Endothelial cell of umbilical vein (primary cell): ENCODE measurements around the gene CEBPZOS. TPM values are rescaled to one million over a fixed set of nuclear protein-coding genes. Genes with fewer than 3 reads are reported as not detected.
A peak's percentile ranks its signal among the peaks of the same experiment; 100 is the strongest.
"Not testable (repeated sequence)": the region's sequence is repeated elsewhere in the genome, so short reads cannot be mapped to it uniquely, and the experiment has no call there.

ENCODE experiments used
- BruUV-seq: library from RNA; stranded (reverse); fragments of 400-500 nt; replicated peaks from 2 replicates; lab custom pipeline; 2021; lab: Mats Ljungman, UMichigan
- CTCF ChIA-PET: fragments of 300-600, 350-600 bp; sonication (Branson Sonifier 250); formaldehyde crosslinking; loops from one replicate; lab custom pipeline; 2021; ENCODE audit warnings: antibody characterized with exemption, inconsistent platforms; lab: Charles Lee
- POLR2A ChIA-PET: fragments of 300-600, 350-600 bp; sonication (Branson Sonifier 250); formaldehyde crosslinking; loops from one replicate; lab custom pipeline; 2021; ENCODE audit warnings: antibody characterized with exemption, inconsistent platforms; lab: Charles Lee
- DNase-seq: peaks from one replicate; pipeline ENCODE4 v3.0.0-alpha.2; 2011; ENCODE audit warnings: low read depth, low spot score
- FAIRE-seq: peaks from 2 replicates; lab custom pipeline; 2011; peaks lifted over from hg19 to GRCh38; lab: Jason Lieb, UNC
- H2AFZ ChIP-seq: 2 replicates; pipeline ENCODE4 v1.6.0; 2012; ENCODE audit warnings: low read depth, low read length, control low read depth, inconsistent platforms
- H3K27ac ChIP-seq: 2 replicates; pipeline ENCODE4 v1.5.1; 2011; ENCODE audit warnings: low read depth, mild to moderate bottlenecking, control low read depth, low read length, moderate library complexity; ENCODE audit not compliant: insufficient read depth
- H3K27me3 ChIP-seq, 2 experiments: 2 replicates each; pipeline versions ENCODE4 v1.6.0 to v1.6.1; 2011; ENCODE audit warnings: low read length in 2 of 2, mixed read lengths in 1 of 2; ENCODE audit not compliant: control insufficient read depth in 2 of 2, insufficient read depth in 2 of 2
- H3K36me3 ChIP-seq, 2 experiments: 2 replicates in 1 of 2; 3 replicates in 1 of 2; pipeline ENCODE4 v1.5.1; 2011; ENCODE audit warnings: low read length in 2 of 2, mild to moderate bottlenecking in 1 of 2, moderate library complexity in 1 of 2; ENCODE audit not compliant: control insufficient read depth in 2 of 2, insufficient read depth in 2 of 2; ENCODE audit errors: extremely low read depth in 1 of 2
- H3K4me1 ChIP-seq: 3 replicates; pipeline ENCODE4 v1.5.1; 2011; ENCODE audit warnings: mild to moderate bottlenecking, low read length; ENCODE audit not compliant: control insufficient read depth, insufficient read depth; ENCODE audit errors: extremely low read depth
- H3K4me2 ChIP-seq: 2 replicates; pipeline ENCODE4 v1.6.1; 2011; ENCODE audit warnings: low read length, control low read depth, mixed read lengths; ENCODE audit not compliant: insufficient read depth
- H3K4me3 ChIP-seq, 3 experiments: fragments of 200-600 bp in 1 of 3; sonication (generic), shearing (Covaris generic) in 1 of 3; replicated peaks in 1 of 3; 2 replicates each; pipeline ENCODE4 v1.5.1; 2011 to 2016; ENCODE audit warnings: control low read depth in 3 of 3, low read length in 3 of 3, mild to moderate bottlenecking in 2 of 3, inconsistent platforms in 1 of 3, low read depth in 1 of 3, moderate library complexity in 1 of 3; ENCODE audit not compliant: insufficient read depth in 1 of 3
- H3K79me2 ChIP-seq: 2 replicates; pipeline ENCODE4 v1.6.0; 2012; ENCODE audit warnings: low read length, inconsistent platforms; ENCODE audit not compliant: control insufficient read depth, insufficient read depth
- H3K9ac ChIP-seq: replicated peaks from 2 replicates; pipeline ENCODE3; 2011; ENCODE audit warnings: low read length, control low read depth; ENCODE audit not compliant: insufficient read depth; ENCODE audit errors: extremely low read depth
- H3K9me1 ChIP-seq: replicated peaks from 3 replicates; pipeline ENCODE4 v1.6.0; 2011; ENCODE audit warnings: mild to moderate bottlenecking, low read length; ENCODE audit not compliant: control insufficient read depth, insufficient read depth; ENCODE audit errors: extremely low read depth
- H3K9me3 ChIP-seq: replicated peaks from 2 replicates; pipeline ENCODE4 v1.5.1; 2012; ENCODE audit warnings: low read length, inconsistent platforms; ENCODE audit not compliant: control insufficient read depth, insufficient read depth
- H4K20me1 ChIP-seq: replicated peaks from 2 replicates; pipeline ENCODE3; 2011; ENCODE audit warnings: mild to moderate bottlenecking, low read length; ENCODE audit not compliant: control insufficient read depth, insufficient read depth; ENCODE audit errors: extremely low read depth
- CTCF ChIP-seq, 2 donors: IDR thresholded peaks; 1 replicate in 1 of 2; 2 replicates in 1 of 2; pipeline ENCODE4 v1.5.1; 2011; ENCODE audit warnings: low read length in 2 of 2, mild to moderate bottlenecking in 2 of 2, moderate library complexity in 2 of 2, control low read depth in 1 of 2, inconsistent platforms in 1 of 2, low read depth in 1 of 2; ENCODE audit not compliant: insufficient read depth in 1 of 2; ENCODE audit errors: extremely low read depth in 1 of 2
- EZH2 ChIP-seq: IDR thresholded peaks from 2 replicates; pipeline ENCODE4 v1.6.1; 2012; ENCODE audit warnings: borderline replicate concordance, low read depth, mild to moderate bottlenecking, moderate library complexity, low read length, inconsistent platforms; ENCODE audit not compliant: severe bottlenecking
- FOS ChIP-seq: IDR thresholded peaks from 2 replicates; pipeline ENCODE4 v1.6.1; 2011; ENCODE audit warnings: mild to moderate bottlenecking, low read length, moderate library complexity, borderline replicate concordance; ENCODE audit not compliant: insufficient read depth
- GATA2 ChIP-seq: IDR thresholded peaks from 2 replicates; pipeline ENCODE4 v1.7.0; 2011; ENCODE audit warnings: low read depth, mild to moderate bottlenecking, moderate library complexity, mixed read lengths, low read length; ENCODE audit not compliant: insufficient read length, insufficient read depth
- JUN ChIP-seq: IDR thresholded peaks from 2 replicates; pipeline ENCODE4 v1.6.1; 2011; ENCODE audit warnings: borderline replicate concordance, low read depth; ENCODE audit not compliant: insufficient read length, insufficient read depth
- MAX ChIP-seq: IDR thresholded peaks from 2 replicates; pipeline ENCODE4 v1.6.1; 2011; ENCODE audit not compliant: insufficient read depth, insufficient read length
- MYC ChIP-seq: IDR thresholded peaks from one replicate; pipeline ENCODE4 v1.6.1; 2011; ENCODE audit warnings: mild to moderate bottlenecking, low read depth, low read length
- POLR2A ChIP-seq: IDR thresholded peaks from 2 replicates; pipeline ENCODE4 v1.6.1; 2012; ENCODE audit warnings: low read depth, mild to moderate bottlenecking, control low read depth, low read length
- POLR2AphosphoS5 ChIP-seq: IDR thresholded peaks from 2 replicates; pipeline ENCODE4 v1.6.1; 2012; ENCODE audit warnings: low read depth, mild to moderate bottlenecking, control low read depth, low read length, moderate library complexity; ENCODE audit not compliant: insufficient read depth
- dilution Hi-C: fragments of 300-500 bp; cut with MboI; formaldehyde crosslinking; loops from one replicate; pipeline ENCODE4 v1.15.0; 2019; ENCODE audit warnings: low sequenced_read_pairs; ENCODE audit not compliant: extremely low pct_ligation_motif_present
- intact Hi-C: fragments of 100-400 bp; cut with micrococcal nuclease; formaldehyde crosslinking; loops from one replicate; pipeline ENCODE4 v1.10.0; 2022
- polyA plus RNA-seq, 4 experiments: library from polyadenylated mRNA; depleted of rRNA in 3 of 4; stranded (reverse) in 3 of 4; unstranded in 1 of 4; fragments of >200 nt; gene quantifications; 2 replicates each; pipeline versions ENCODE4 v1.2.1 to v1.2.3, GENCODE V29; 2011 to 2012; ENCODE audit warnings: missing spikeins in 1 of 4
- total RNA-seq: library from RNA; stranded (reverse); gene quantifications from 2 replicates; pipeline ENCODE4 v1.2.3, GENCODE V29; 2021

The CEBPZOS gene
- total and polyA plus RNA-seq, 2 donors (not counting 3 experiments of a cell fraction or from before 2014, with no cell fraction given): 29.1 to 36.3 TPM

- Histone ChIP-seq H3K9me3 (no peaks in the 10 kb centered on the region), H3K36me3 (no peaks in the 10 kb centered on the region), H4K20me1 (no peaks in the 10 kb centered on the region), H3K9me1 (no peaks in the 10 kb centered on the region), H3K4me2 (no peak overlapping the region), H3K9ac (no peak overlapping the region), H3K27me3 (no peaks in the 10 kb centered on the region), H3K4me1 (peaks cover 12% of the 10 kb centered on the region), H3K79me2 (peaks cover 8% of the 10 kb centered on the region), H3K27ac (no peak overlapping the region), H2AFZ (no peak overlapping the region), H3K4me3 (no peak overlapping the region)
- dilution Hi-C loops (no loop called here), intact Hi-C loops (no loop called here)
- BruUV-seq: no TSS peak
- CTCF ChIA-PET: interaction anchor here (1.6 kb wide), 1 partner anchor 9 kb away, joined by 5 read pairs; no protein-coding TSS in a partner anchor
- no peak for FAIRE-seq
- DNase-seq: no peak
- POLR2A ChIA-PET: no interaction called here
- TF ChIP-seq GATA2 (no peak), MAX (no peak), POLR2AphosphoS5 (no peak), JUN (no peak), MYC (no peak), FOS (no peak), EZH2 (no peak), CTCF (IDR thresholded peaks at IDR 0.05; ENCODE audit: extremely low read depth in 1 of 2, insufficient read depth in 1 of 2, low read depth in 1 of 2, low read length in 2 of 2) (no peak), POLR2A (no peak)
Measured at GRCh38 chr2:37192551-37192950, 3.7 kb upstream of the CEBPZOS start.

GRCh38 chr2:37195862-37196319 is 405 bp upstream of the CEBPZOS start:
- H2AFZ ChIP-seq: peak overlapping the region; percentile 91
- H3K9ac ChIP-seq, H3K27me3 ChIP-seq, H4K20me1 ChIP-seq, H3K9me1 ChIP-seq, H3K4me1 ChIP-seq, DNase-seq, FAIRE-seq, BruUV-seq, H3K36me3 ChIP-seq, H3K9me3 ChIP-seq, CTCF ChIA-PET, dilution Hi-C loops, POLR2A ChIA-PET: not testable (repeated sequence)
- peak overlapping the region; percentile 45 to 71 (median 50) for H3K4me3 ChIP-seq
- peak overlapping the region; percentile 56 for H3K27ac ChIP-seq
- intact Hi-C loops: loop anchor here (1.0 to 5.0 kb wide), 3 partner anchors 14 to 39 kb away; partner anchors contain the start of genes CEBPZ, EIF2AK2 and NDUFAF7
- H3K79me2 ChIP-seq: peaks cover 26% of the 10 kb centered on the region
- H3K4me2 ChIP-seq: peak overlapping the region; percentile 91
